CD4-positive, alpha-beta T cell treated with Interleukin-6 at 100 ng/mL for 8 hours (primary cell): ENCODE measurements around the gene CASKIN1.

Experiments
- DNase-seq: peaks from one replicate; pipeline ENCODE4 v3.0.0-alpha.2; 2020; ENCODE audit warnings: mixed read lengths, low spot score

CASKIN1 gene

DNA sequence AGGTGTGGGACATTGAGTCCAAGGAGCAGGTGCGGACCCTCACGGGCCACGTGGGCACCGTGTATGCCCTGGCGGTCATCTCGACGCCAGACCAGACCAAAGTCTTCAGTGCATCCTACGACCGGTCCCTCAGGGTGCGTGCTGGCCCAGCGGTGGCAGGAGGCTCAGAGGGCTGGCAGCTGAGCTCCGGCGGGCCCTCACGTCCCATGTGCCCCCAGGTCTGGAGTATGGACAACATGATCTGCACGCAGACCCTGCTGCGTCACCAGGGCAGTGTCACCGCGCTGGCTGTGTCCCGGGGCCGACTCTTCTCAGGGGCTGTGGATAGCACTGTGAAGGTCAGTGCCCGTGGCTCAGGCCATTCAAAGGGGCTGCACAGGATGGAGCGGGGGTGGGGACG lies 20.4 kb downstream of the CASKIN1 start:
- no peak for DNase-seq

- no peak for DNase-seq
Observed at GRCh38 chr16:2175454-2175853, 21.0 kb downstream of the CASKIN1 start.

- no peak for DNase-seq
Observed at GRCh38 chr16:2174396-2175131, 21.8 kb downstream of the CASKIN1 start.

DNA sequence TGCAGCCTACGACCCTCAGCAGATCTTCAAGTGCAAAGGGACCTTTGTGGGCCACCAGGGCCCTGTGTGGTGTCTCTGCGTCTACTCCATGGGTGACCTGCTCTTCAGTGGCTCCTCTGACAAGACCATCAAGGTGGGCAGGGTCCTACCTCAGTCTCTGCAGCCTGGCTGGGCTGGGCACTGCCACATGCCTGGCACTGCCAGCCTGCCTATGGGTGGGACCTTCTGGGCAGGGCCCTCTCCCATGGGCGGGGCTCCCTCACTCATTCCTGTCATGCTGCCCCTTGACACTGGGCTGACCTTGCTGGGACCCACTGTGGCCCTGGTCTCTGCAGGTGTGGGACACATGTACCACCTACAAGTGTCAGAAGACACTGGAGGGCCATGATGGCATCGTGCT lies 22.5 kb downstream of the CASKIN1 start:
- DNase-seq, result no peak

GRCh38 chr16:2173366-2173765 lies 23.0 kb downstream of the CASKIN1 start:
- DNase-seq, result no peak

- no peak for DNase-seq
Observed at GRCh38 chr16:2172688-2173335, 23.6 kb downstream of the CASKIN1 start.

DNA sequence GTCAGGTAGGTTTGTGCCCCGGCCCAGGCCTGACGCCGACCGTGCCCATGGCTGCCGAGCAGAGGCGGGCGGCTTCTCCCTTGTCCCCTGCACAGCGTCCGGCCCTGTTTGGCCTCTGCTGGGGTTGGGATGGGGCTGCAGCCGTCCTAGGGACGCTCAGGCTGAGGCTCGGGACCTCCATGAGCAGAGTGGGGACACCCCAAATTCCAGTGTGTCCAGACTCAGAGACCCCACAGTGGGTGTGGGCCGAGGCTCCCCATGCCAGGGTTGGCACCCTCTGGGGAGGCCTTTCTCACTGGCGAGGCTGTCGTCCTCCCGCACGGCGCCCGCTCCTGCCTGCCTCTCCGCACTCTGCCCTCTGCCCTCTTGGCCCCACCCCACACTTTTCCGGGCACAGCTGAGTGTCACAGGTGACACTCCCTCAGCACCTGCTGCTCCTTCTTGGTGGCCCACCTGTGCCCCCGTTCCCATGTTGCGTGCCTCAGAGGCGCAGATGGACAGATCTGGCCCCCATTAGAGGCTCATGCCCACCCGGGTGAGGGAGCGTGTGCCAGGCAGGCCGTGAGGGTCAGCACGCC lies 24.7 kb downstream of the CASKIN1 start:
- DNase-seq, result no peak

DNA sequence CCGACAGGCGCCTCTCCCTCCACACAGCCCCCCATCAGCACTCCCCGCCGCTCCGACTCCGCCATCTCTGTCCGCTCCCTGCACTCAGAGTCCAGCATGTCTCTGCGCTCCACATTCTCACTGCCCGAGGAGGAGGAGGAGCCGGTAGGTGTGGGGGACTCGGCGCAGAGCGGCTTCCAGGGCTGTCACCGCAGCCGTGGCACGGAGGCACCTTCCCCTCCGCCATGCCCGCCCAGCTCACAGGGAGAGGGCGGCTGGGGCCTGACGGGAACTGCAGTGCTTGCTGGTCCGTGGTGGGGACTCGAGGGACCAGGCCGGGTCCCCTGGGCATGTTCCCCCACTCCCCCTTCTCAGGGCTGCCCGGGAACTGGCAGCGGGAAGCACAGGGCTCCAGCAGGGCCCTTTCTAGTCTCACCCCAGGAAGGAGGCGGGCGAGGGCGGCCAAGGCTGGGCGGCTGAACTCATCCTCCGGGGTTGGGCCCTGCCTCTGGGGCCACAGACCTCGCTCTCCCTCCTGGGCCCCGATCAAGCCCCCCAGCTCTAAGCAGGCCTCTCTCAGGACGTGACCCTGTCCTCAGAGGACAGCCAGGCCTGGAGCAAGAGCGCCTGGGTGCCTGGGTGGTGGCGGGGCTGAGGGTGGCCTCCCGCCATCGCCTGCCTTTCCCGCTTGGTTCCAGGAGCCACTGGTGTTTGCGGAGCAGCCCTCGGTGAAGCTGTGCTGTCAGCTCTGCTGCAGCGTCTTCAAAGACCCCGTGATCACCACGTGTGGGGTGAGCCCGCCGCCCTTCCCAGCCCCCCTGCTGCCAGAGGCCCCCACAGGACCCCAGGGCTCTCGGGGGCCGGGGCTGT lies 25.6 kb downstream of the CASKIN1 start:
- no peak for DNase-seq

GRCh38 chr16:2170080-2170479 lies 26.3 kb downstream of the CASKIN1 start:
- no peak for DNase-seq

DNA sequence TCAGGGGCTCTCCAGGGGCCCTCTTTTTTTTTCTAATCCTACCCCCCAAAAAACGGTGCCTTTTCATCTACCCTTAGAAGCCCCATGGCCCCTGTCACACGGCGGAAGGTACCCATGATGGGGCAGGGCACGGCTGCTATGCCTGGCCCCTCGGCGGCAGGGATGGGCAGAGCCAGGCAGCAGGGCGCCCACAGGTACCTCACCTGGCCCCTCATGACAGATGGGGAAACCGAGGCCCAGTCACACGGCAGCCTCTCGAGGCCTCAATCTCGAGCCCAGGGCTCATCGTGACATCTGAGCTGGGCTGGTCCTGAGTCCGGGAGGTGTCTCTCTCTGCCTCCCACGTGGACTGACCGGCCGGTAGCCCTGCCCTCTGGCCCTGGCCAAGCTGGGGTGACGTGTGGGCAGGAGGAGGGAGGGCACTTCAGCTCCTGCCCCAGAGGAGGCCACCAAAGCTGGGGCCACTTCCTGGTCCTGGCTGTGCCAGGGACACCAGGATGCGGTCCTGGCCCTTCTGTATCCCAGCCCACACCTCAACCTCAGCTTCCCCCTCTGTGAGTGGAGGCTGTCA lies 29.3 kb downstream of the CASKIN1 start:
- no peak for DNase-seq

DNA sequence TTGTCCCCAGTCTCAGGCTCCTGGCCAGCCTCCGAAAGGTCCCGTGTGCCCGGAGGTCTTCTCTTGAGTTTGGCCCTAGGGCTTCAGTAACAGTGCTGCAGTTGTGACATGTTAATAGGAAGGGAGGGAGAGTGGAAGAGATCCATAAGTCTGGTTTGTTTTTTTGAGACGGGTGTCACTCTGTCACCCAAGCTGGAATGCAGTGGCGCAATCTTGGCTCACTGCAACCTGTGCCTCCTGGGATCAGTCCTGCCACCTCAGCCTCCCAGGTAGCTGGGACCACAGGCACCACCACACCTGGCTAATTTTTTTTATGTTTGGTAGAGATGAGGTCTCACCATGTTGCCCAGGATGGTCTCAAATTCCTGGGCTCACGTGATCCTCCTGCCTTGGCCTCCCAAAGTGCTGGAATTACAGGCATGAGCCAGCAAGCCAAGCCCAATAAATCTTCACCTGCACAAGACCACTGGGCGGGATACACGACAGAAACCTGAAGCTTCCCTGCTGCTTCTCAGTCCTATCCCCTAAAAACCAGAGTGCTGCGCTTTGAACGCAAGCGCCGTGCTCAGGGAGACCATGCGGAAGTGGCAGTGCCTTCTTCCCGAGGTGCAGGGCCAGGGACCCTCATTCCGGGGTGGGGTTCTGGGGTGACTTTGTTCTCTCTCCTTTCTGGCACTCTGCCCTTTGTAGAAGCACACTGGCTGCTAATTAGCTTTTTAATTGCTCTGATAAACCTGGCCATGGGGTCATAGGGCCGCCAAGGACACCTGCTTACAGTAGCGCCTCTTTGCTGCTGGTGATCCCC lies 29.9 kb downstream of the CASKIN1 start:
- no peak for DNase-seq

- DNase-seq, result no peak
Observed at GRCh38 chr16:2165861-2166260, 30.5 kb downstream of the CASKIN1 start.

DNA sequence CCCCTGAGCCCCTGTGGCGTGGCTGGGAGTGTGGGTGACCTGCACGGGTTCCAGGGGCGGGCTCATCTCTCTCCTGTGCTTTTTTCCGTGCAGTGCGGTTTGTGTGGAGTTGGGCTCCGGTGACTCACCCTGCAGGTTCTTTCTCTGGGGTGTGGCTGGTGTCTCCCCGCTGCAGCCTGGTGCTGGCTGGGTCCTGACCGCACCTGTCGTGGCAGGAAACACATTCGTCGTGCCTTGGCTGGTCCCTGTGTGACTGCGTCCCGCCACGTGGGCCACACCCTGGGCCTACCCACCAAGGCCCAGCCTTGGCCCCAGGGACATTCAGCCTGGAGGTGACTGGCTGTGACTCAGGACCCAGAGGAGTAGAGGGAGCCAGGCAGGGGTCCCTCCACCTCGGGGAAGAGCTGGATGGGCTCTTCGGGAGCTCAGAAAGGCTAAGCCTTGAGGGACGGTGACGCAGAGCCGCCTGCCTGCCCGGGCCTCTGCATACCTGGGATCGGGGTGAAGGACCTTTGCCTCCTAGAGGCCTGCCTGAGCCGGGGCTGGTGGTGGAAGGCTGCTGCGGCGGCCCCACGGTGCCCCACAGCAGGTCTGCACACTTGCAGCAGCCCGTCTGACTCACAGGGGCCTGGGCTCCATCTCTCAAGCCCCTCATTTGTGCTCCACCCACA lies 33.1 kb downstream of the CASKIN1 start:
- DNase-seq, result no peak

- no peak for DNase-seq
Observed at GRCh38 chr16:2162676-2163118, 33.7 kb downstream of the CASKIN1 start.

GRCh38 chr16:2161911-2162310 lies 34.5 kb downstream of the CASKIN1 start:
- no peak for DNase-seq

- DNase-seq, result no peak
Observed at GRCh38 chr16:2160915-2161551, 35.4 kb downstream of the CASKIN1 start.

- DNase-seq, result no peak
Observed at GRCh38 chr16:2159175-2159838, 37.1 kb downstream of the CASKIN1 start.

- DNase-seq, result no peak
Observed at GRCh38 chr16:2158262-2158638, 38.2 kb downstream of the CASKIN1 start.

DNA sequence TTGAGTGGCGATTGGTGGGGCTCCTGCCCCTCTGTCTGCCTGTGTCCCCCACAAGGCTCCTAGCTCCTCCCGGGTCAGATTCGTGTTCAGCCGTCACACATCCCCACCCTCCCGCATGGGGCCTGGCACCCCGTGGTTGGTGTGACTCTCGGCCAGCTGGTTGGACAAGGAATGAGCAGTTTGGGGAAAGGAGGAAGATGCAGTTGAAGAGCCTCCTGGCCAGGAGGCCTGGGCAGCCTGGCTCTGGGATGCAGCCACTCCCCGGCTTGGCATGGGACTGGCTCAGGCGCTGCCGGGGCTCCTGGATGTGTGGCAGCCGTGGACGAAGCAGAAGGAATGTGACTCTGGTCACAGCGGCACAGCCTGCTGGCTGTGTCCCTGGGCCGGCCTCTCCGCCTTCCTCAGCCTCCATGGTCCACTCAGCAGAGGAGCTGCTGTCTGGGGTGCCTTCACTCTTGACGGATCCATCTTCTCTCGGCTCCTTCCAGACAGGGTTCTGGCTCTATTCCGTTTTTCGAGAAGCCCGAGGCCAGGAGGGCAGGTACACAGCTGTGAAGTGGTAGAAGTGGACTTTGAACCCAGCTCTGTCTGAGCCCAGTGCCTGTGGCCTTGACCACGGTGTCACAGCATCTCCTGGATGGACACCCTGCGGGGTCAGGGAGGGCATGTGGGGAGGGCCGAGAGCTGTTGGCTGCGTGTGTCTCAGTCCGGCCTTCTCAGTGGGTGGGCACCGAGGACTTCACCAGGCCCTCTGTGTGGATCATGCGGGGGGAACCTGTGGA lies 38.7 kb downstream of the CASKIN1 start:
- DNase-seq, result no peak
